ENCODE data around the gene SLC28A3.

Gene SLC28A3

DNA sequence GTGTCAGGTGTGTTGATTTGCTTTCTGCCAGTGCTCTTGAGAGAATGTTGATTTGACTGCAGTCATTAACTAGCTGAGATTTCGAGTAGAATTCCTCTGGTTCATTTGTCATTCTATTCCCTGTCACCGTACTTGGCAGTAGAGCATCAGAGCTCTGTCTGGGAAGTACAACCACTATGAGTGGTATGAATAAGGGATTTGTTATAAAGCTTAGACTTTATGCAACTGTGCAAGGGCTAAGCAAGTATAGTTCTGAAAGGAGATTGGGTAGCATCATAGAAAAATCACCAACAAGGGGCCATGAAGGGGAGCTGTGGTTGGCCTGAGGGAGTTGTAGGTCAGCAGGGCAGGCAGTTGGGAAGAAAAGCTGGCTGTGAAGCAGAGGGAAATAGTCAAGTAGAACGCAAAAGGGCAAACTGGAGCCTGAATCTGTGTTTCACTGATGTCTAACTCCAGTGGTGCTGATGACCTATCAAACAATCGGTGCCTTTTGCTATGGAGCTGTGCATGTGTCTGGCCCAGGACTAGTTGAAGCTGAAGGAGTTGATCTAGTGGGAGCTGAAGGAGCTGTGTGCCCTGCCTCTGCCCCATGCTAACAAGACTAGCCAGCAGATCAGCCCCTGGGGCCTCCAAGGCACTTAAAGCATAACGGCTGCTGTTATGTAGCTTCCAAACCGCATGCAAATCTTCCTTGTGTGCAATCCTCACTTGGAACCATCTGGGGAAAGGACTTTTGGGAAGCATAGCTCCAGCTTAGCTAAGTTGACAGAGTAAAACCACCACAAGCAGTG, 110.0 kb downstream of the SLC28A3 start:
- no peak for DNase-seq

DNA sequence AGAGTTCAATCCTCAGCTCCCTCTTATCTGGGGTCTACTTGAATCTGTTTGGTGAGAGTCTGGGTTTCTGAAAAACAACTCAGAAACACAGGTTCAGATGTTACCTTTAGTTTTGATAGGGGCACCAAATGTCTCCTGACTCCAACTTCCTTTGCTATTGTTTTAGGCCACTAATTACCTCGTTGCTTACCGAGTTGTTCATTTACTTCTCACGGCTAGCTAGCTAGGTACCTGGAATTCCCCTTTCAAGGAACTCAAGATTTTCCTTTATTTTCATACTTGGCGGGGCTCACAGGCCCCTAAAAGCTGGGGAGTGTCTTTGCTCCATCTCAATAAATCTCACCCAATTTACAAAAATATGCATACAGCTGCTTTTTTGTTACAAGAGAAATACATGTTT, 111.4 kb downstream of the SLC28A3 start:
- no peak for DNase-seq

GRCh38 chr9:84228130-84228720, 112.3 kb downstream of the SLC28A3 start:
- no peak for DNase-seq

DNA sequence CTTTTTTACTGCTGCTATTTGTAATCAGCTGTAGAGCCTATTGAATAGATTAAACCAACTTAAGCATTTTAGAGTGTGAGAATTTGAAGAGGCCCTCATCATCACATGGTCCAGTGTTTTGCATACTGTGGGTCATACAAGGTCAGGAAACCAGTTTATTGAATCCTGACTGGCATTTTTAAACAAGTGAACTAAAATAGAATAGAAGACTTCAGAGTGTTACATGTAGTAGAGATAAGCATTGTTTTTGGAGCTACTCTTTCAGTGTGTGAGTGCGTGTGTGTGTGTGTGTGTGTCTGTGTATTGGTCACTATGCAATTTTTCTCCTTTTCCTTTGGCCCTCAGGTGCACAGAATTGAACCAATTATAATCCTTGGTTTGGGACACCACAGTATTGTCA, 114.4 kb downstream of the SLC28A3 start:
- no peak for DNase-seq
